ENCODE data around the gene LMAN2.

GRCh38 chr5:177397875-177398390, 46.5 kb upstream of the LMAN2 start:
- TF ChIP-seq CTCF (IDR thresholded peaks at IDR 0.05) (no peak), CBX2 (IDR thresholded peaks at IDR 0.05; ENCODE audit: borderline replicate concordance, low read depth) (no peak), GATA3 (IDR thresholded peaks at IDR 0.05; ENCODE audit: borderline replicate concordance) (no peak), JUN (IDR thresholded peaks at IDR 0.05) (no peak), MYC (IDR thresholded peaks at IDR 0.05; ENCODE audit: borderline replicate concordance, low read length) (no peak), ZC3H11A (IDR thresholded peaks at IDR 0.05) (no peak), POLR2A (IDR thresholded peaks at IDR 0.05; ENCODE audit: low read length) (no peak), ZSCAN20 (CRISPR knock-in tag; IDR thresholded peaks at IDR 0.05) (no peak), EHF (CRISPR knock-in tag; IDR thresholded peaks at IDR 0.05) (no peak), EP300 (IDR thresholded peaks at IDR 0.05) (no peak), RFX5 (IDR thresholded peaks at IDR 0.05) (no peak)
- TF ChIP-seq, protein P1, sequence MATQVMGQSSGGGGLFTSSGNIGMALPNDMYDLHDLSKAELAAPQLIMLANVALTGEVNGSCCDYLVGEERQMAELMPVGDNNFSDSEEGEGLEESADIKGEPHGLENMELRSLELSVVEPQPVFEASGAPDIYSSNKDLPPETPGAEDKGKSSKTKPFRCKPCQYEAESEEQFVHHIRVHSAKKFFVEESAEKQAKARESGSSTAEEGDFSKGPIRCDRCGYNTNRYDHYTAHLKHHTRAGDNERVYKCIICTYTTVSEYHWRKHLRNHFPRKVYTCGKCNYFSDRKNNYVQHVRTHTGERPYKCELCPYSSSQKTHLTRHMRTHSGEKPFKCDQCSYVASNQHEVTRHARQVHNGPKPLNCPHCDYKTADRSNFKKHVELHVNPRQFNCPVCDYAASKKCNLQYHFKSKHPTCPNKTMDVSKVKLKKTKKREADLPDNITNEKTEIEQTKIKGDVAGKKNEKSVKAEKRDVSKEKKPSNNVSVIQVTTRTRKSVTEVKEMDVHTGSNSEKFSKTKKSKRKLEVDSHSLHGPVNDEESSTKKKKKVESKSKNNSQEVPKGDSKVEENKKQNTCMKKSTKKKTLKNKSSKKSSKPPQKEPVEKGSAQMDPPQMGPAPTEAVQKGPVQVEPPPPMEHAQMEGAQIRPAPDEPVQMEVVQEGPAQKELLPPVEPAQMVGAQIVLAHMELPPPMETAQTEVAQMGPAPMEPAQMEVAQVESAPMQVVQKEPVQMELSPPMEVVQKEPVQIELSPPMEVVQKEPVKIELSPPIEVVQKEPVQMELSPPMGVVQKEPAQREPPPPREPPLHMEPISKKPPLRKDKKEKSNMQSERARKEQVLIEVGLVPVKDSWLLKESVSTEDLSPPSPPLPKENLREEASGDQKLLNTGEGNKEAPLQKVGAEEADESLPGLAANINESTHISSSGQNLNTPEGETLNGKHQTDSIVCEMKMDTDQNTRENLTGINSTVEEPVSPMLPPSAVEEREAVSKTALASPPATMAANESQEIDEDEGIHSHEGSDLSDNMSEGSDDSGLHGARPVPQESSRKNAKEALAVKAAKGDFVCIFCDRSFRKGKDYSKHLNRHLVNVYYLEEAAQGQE (IDR thresholded peaks at IDR 0.05): no peak
- TF ChIP-seq, protein P2, sequence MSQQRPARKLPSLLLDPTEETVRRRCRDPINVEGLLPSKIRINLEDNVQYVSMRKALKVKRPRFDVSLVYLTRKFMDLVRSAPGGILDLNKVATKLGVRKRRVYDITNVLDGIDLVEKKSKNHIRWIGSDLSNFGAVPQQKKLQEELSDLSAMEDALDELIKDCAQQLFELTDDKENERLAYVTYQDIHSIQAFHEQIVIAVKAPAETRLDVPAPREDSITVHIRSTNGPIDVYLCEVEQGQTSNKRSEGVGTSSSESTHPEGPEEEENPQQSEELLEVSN (IDR thresholded peaks at IDR 0.05; ENCODE audit: borderline replicate concordance, low read depth): no peak
- TF ChIP-seq, protein P3, sequence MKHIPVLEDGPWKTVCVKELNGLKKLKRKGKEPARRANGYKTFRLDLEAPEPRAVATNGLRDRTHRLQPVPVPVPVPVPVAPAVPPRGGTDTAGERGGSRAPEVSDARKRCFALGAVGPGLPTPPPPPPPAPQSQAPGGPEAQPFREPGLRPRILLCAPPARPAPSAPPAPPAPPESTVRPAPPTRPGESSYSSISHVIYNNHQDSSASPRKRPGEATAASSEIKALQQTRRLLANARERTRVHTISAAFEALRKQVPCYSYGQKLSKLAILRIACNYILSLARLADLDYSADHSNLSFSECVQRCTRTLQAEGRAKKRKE (CRISPR knock-in tag; IDR thresholded peaks at IDR 0.05; ENCODE audit: low read depth): no peak
